Activated T-cell treated with anti-CD3 and anti-CD28 coated beads, Interleukin-2, amount 50 U/mL, for 24 hours (primary cell): ENCODE measurements around the gene SOCS7.
A peak's percentile ranks its signal among the peaks of the same experiment; 100 is the strongest.

Experiments used
- DNase-seq: peaks from one replicate; pipeline ENCODE4 v3.0.0-alpha.2; 2020
- H3K27ac Mint-ChIP-seq: 2 replicates; pipeline ENCODE4 v1.8.0; 2020; ENCODE audit warnings: mild to moderate bottlenecking, mixed read lengths
- H3K27me3 Mint-ChIP-seq: 2 replicates; pipeline ENCODE4 v1.8.0; 2020; ENCODE audit warnings: mixed read lengths
- H3K36me3 Mint-ChIP-seq: 2 replicates; pipeline ENCODE4 v1.8.0; 2020; ENCODE audit warnings: low read depth, mixed read lengths
- H3K4me1 Mint-ChIP-seq: 2 replicates; pipeline ENCODE4 v1.8.0; 2020; ENCODE audit warnings: low read depth, mixed read lengths
- H3K4me3 Mint-ChIP-seq: 2 replicates; pipeline ENCODE4 v1.8.0; 2020; ENCODE audit warnings: mild to moderate bottlenecking, moderate library complexity, mixed read lengths
- H3K9me3 Mint-ChIP-seq: 2 replicates; pipeline ENCODE4 v1.8.0; 2020; ENCODE audit warnings: mixed read lengths

SOCS7 gene

DNA sequence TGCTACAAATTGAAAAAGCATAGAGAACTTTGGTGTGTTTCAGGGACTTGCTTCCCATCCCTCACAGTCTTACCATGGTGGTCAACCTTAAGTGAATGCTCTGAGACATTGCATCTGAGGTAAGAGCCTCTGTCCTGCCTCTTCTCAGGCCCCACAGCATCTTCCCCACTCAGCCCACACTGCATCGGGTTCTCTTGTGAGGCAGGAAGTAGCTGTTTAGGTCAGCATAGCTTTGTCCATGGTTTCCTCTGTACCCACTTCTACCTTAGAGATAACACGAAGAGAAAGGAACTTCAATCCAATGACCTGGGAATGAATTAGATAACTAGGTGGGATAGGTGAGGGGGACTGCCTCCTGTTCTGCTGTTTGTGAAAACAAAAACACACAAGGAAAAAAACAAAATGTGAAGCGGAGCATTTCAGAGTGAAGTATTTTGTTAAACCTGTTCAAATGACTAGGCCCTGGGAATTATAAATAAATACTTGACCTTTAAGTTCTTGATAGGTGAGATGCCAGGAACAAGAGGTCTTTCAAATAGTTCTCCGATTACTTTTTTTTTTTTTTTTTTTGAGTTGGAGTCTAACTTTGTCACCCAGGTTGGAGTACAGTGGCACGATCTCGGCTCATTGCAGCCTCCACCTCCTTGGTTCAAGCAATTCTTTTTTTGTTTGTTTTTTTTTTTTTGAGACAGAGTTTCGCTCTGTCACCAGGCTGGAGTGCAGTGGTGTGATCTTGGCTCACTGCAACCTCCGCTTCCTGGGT is 17.7 kb downstream of the SOCS7 start:
- H3K4me3 Mint-ChIP-seq = no peak overlapping the region
- H3K9me3 Mint-ChIP-seq = no peaks in the 10 kb centered on the region
- H3K27me3 Mint-ChIP-seq = no peaks in the 10 kb centered on the region
- no peaks in the 10 kb centered on the region for H3K4me1 Mint-ChIP-seq
- DNase-seq = no peak
- H3K36me3 Mint-ChIP-seq = peaks cover 78% of the 10 kb centered on the region
- H3K27ac Mint-ChIP-seq = no peak overlapping the region

DNA sequence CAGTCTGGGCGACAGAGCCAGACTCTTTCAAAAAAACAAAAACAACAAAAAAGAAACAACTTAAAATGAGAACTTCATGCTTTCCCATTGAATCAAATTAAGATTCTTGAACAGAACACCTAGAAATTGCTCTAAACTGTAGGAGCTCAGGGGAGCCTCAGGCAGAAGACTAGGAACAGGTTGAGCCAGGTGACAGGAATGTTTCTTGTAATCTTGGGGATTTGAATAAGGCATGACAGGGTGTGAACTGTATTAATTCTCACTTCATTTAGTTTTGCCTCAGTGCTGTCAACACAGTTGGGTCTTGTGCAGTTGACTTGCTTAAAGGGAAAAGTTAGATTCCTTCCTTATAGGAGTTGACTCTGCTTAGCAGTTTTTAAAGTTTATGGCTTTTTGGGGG is 27.8 kb downstream of the SOCS7 start:
- Mint-ChIP-seq H3K36me3 (peaks cover 54% of the 10 kb centered on the region), H3K4me1 (no peaks in the 10 kb centered on the region), H3K9me3 (no peaks in the 10 kb centered on the region), H3K4me3 (no peak overlapping the region), H3K27me3 (no peaks in the 10 kb centered on the region), H3K27ac (no peak overlapping the region)
- no peak for DNase-seq

DNA sequence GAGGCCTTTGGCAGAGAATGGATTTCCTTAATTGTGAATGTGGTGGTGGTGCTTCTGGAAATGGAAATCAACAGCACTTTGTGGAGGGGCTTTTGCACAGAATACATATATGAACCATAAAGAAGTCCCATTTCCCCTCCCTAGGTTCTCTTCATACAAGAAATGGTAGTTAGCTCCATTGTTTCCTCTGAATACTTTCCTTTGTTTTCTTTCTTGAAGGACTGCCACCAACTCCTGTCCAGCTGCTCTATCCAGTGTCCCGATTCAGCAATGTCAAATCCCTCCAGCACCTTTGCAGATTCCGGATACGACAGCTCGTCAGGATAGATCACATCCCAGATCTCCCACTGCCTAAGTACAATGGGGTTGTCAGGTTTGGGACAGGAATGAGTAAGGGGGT is 43.4 kb downstream of the SOCS7 start:
- Mint-ChIP-seq H3K4me3 (no peak overlapping the region), H3K36me3 (peaks cover 57% of the 10 kb centered on the region), H3K9me3 (no peaks in the 10 kb centered on the region), H3K27ac (no peak overlapping the region), H3K27me3 (no peaks in the 10 kb centered on the region), H3K4me1 (no peaks in the 10 kb centered on the region)
- DNase-seq = no peak

DNA sequence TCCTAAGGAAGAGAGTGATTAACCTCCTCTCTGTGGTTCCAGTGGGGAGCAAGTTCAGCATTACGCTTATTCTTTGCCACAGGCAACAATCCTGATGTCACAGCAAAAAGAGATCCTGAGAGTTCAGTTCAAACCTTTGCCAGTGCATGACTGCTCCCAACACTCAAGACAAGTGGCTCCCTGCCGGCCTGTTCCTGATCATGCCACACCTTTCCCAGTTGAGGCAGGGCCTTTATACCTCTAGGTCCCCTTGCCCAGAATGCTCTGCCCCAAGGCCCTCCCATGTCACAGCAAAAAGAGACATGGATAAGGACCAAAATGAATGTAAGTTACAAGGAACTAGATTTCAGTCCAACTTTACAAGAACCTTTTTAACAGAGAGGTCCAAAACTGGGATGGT is 45.6 kb downstream of the SOCS7 start:
- H3K4me3 Mint-ChIP-seq = no peak overlapping the region
- H3K36me3 Mint-ChIP-seq = peaks cover 69% of the 10 kb centered on the region
- DNase-seq = no peak
- H3K4me1 Mint-ChIP-seq = no peaks in the 10 kb centered on the region
- H3K27ac Mint-ChIP-seq = no peak overlapping the region
- H3K9me3 Mint-ChIP-seq = no peaks in the 10 kb centered on the region
- no peaks in the 10 kb centered on the region for H3K27me3 Mint-ChIP-seq

DNA sequence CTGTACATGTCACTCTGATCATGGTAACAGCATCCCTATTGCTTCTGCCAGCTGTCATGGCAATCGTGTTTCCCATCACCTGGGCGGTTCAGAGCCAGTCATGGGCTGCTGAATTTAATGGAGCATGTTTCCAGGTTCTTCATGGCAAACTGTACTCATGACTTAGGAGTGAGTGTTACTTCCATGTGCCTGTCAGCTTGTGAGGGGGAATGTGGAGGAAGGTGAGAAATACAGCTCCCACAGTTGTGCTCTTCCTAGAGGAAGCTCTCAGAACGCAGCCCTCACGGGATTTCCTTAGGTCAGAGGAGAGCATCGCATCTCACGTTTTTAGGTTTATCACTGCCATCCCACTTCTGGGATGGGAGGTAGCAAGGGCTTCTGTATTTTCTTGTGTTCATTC is 48.6 kb downstream of the SOCS7 start:
- Mint-ChIP-seq H3K9me3 (no peaks in the 10 kb centered on the region), H3K36me3 (peaks cover 60% of the 10 kb centered on the region), H3K4me1 (no peaks in the 10 kb centered on the region), H3K27me3 (no peaks in the 10 kb centered on the region), H3K27ac (no peak overlapping the region), H3K4me3 (no peak overlapping the region)
- no peak for DNase-seq

DNA sequence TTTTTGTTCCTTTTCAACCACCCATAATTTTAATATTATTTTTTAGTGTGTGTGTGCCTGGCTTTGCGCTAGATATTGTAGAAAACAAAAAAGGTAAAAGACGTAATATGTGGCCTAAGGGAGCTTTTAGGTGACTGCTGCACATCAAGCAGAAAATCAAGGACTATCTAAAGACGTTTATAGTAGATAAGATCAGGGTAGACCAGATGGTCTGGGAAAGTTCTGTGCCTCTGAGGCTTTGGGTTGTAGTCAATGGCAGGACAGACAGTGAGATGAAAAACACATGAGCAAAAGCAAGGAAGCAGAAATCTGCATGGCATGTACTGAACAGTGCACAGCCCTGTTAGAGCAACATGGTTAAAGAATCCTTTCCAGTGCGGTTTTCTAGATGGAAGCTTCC is 49.8 kb downstream of the SOCS7 start:
- Mint-ChIP-seq H3K36me3 (peaks cover 48% of the 10 kb centered on the region), H3K27me3 (no peaks in the 10 kb centered on the region), H3K4me1 (no peaks in the 10 kb centered on the region), H3K9me3 (no peaks in the 10 kb centered on the region), H3K4me3 (no peak overlapping the region), H3K27ac (no peak overlapping the region)
- no peak for DNase-seq

DNA sequence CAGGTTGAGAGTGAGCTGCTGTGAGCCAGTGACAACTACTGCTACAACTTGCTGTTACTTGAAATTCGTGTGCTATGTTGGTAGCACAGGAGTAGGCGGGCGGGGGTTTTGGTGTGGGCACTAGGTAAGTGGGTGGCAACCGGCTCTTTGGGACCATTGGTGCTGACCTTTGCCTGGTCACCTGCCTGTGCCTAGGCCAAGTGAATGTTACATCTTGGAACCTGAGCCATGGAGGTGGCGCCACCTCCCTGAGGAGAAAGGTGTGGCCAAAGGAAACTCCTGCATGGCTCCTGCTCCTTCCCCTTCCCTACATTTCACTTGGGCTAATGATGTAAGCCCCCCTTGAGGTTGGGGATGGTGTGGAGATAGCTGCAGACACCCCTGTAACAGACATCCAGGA is 51.3 kb downstream of the SOCS7 start:
- no peak for DNase-seq
- Mint-ChIP-seq H3K36me3 (peaks cover 35% of the 10 kb centered on the region), H3K4me3 (no peak overlapping the region), H3K9me3 (no peaks in the 10 kb centered on the region), H3K4me1 (no peaks in the 10 kb centered on the region), H3K27ac (no peak overlapping the region), H3K27me3 (no peaks in the 10 kb centered on the region)

DNA sequence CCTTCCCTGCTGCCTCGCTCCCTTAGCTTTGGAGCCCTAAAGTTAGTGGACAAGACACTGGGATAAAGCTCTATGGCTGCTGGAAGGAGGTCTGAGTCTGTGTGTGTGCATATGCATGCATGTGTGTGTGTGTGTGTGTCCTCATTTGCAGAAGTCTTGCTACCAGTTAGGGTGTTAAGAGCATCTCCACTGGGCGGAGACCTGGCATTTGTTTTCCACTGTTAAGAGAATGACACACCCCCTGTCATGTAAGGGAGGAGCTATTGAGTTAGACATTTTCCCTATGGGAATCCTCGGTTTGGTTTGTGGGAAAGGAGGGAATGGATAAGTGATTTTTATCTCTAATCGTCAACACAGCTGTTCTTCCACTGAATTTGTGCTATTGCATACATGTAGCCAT is 51.8 kb downstream of the SOCS7 start:
- H3K4me3 Mint-ChIP-seq = no peak overlapping the region
- H3K9me3 Mint-ChIP-seq = no peaks in the 10 kb centered on the region
- H3K36me3 Mint-ChIP-seq = peaks cover 32% of the 10 kb centered on the region
- H3K4me1 Mint-ChIP-seq = no peaks in the 10 kb centered on the region
- DNase-seq = no peak
- no peaks in the 10 kb centered on the region for H3K27me3 Mint-ChIP-seq
- no peak overlapping the region for H3K27ac Mint-ChIP-seq

DNA sequence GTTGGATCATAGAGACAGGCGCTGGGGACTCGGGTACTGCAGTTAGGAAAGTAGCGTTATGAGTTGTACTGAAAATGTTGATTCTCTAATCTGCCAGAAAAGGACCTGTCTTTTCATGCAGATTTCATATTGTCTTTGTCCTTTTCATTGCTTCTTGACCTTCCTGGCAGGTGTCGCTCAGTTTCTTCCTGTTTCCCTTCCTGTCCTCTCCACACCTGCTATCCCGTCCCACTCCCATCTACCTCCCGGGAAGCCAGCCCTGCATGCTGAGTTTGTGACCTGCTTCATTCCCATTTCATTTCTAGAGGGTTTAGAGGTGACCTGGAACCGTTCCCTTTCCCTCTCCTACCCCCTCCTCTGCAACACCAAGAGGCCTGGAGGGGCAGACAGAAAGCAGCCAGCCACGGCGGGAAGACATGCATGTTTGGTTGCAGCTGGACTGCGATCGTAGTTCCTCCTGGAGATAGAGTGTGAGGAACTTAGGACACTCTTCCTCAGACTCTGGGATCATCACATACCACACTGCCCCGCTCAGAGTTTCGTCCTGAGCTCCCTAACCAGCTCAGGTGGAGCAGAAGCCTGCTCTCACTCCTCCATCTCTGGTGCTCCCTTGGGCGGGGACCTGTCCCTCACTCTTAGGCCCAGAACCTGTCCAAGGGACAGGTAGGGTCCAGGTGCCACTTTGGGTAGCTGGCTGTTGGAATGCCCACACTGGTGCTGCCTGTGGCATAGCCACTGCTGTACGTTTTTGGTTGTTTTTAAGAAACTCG is 52.7 kb downstream of the SOCS7 start:
- no peaks in the 10 kb centered on the region for H3K27me3 Mint-ChIP-seq
- no peaks in the 10 kb centered on the region for H3K4me1 Mint-ChIP-seq
- no peak for DNase-seq
- H3K4me3 Mint-ChIP-seq = no peak overlapping the region
- peak overlapping the region; percentile 5 for H3K27ac Mint-ChIP-seq
- H3K9me3 Mint-ChIP-seq = no peaks in the 10 kb centered on the region
- H3K36me3 Mint-ChIP-seq = peaks cover 26% of the 10 kb centered on the region

DNA sequence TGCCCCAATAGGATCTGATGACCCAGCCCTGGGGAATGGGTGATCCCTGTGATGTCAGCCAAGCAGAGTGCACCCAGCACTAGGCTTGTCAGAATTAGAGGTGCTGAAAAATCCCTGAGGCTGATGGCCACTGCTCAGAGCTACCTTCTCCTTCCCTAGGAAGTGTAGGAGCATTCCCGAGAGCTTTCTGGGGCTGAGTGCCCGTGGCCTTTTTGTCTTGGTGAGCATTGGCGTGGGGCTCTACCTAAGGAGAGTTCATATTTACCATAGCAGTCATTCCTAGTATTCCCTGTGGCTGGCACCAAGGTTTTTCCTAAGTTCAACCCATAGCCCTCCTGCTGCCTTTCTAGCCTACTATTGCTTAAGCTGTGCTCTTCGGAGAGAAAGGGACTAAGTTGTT is 54.0 kb downstream of the SOCS7 start:
- H3K27ac Mint-ChIP-seq = no peak overlapping the region
- H3K4me1 Mint-ChIP-seq = no peaks in the 10 kb centered on the region
- H3K27me3 Mint-ChIP-seq = no peaks in the 10 kb centered on the region
- H3K9me3 Mint-ChIP-seq = no peaks in the 10 kb centered on the region
- H3K36me3 Mint-ChIP-seq = peaks cover 13% of the 10 kb centered on the region
- H3K4me3 Mint-ChIP-seq = no peak overlapping the region
- DNase-seq = no peak

DNA sequence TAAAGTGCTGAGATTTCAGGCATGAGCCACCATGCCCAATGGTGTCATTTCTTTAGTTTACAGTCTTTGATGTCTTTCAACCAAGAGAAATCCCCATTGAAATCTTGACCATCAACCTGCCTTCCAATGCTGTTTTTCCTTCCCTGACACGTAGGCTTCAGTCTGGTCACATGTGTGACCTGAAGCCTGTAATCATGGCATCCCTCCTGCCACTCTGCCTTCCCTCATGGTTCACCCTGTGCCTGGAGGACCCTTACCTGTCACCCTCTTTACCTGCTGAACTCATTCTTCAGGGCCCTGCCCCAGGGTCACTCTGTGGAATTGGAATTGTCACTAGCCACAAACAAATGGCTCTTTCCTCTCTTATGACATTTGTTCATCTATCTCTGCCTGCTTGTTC is 58.6 kb downstream of the SOCS7 start:
- no peaks in the 10 kb centered on the region for H3K9me3 Mint-ChIP-seq
- no peak overlapping the region for H3K4me3 Mint-ChIP-seq
- H3K4me1 Mint-ChIP-seq = peaks cover 6% of the 10 kb centered on the region
- DNase-seq = no peak
- no peak overlapping the region for H3K27ac Mint-ChIP-seq
- no peaks in the 10 kb centered on the region for H3K27me3 Mint-ChIP-seq
- H3K36me3 Mint-ChIP-seq = no peaks in the 10 kb centered on the region

DNA sequence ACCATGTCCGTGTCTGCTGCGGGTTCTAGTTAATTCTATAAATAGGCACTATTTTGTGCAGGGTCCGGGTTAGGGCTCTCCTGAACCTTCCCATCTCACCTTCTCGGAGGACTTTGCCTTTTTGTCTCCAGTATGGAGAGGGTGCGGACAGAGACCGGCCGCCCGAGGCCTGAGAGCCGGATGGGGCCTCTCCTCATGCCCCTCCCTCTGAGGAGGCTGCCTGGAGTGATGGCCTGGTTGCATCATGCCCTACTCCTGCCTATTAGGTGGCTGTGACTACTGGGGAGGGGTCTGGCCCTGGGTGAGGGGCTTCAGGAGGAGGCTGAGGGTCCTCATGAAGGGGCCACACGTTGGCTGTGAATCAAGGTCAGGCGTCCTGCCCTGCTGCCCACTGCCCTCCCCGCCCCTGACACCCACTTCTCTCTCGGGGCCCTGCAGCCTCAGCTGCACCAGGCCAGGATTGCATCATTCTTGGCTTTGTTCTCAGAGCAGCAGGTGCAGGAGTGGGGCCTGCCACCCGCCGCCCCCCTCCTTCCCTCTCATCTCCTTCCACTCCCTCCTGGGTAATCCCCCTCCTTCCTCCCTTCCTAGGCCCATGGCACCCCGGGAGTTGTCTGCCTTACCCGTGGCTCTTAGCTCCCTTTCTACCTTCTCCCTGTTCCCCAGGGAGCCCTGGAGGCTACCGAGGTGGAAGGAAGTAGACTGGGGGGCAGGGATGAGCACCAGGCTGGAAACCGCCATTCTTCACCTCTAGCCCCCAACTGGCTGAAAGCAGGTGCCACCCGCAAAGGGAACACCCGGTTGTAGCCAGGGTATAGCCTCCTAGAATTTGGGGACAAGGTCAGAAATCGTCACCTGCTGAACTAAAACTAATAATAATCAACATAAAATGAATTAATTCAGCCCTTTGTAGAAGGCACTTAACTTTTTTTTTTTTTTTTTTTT is 63.9 kb downstream of the SOCS7 start:
- H3K4me1 Mint-ChIP-seq = peaks cover 9% of the 10 kb centered on the region
- peak; percentile 48 for DNase-seq
- peak overlapping the region; percentile 41 for H3K4me3 Mint-ChIP-seq
- peak overlapping the region; percentile 63 for H3K27ac Mint-ChIP-seq
- H3K9me3 Mint-ChIP-seq = no peaks in the 10 kb centered on the region
- H3K36me3 Mint-ChIP-seq = no peaks in the 10 kb centered on the region
- H3K27me3 Mint-ChIP-seq = peaks cover 41% of the 10 kb centered on the region

DNA sequence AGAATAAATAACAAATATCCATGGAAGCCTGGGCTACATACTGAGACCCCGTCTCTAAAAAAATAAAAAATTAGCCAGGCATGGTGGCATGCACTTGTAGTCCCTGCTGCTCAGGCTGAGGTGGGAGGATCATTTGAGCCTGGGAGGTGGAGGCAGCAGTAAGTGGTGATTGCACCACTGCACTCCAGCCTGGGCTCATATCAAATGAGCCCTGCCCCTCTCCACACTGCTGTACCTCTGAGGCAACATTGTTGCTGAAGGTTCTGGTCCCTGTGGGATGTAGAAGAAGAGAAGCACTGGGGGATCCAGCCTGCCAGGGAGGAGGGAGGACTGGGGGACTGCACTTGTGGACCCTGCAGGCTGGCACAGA is 65.2 kb downstream of the SOCS7 start:
- H3K4me3 Mint-ChIP-seq = no peak overlapping the region
- H3K9me3 Mint-ChIP-seq = no peaks in the 10 kb centered on the region
- H3K4me1 Mint-ChIP-seq = peaks cover 9% of the 10 kb centered on the region
- H3K27me3 Mint-ChIP-seq = peaks cover 54% of the 10 kb centered on the region
- H3K36me3 Mint-ChIP-seq = no peaks in the 10 kb centered on the region
- H3K27ac Mint-ChIP-seq = no peak overlapping the region
- no peak for DNase-seq

DNA sequence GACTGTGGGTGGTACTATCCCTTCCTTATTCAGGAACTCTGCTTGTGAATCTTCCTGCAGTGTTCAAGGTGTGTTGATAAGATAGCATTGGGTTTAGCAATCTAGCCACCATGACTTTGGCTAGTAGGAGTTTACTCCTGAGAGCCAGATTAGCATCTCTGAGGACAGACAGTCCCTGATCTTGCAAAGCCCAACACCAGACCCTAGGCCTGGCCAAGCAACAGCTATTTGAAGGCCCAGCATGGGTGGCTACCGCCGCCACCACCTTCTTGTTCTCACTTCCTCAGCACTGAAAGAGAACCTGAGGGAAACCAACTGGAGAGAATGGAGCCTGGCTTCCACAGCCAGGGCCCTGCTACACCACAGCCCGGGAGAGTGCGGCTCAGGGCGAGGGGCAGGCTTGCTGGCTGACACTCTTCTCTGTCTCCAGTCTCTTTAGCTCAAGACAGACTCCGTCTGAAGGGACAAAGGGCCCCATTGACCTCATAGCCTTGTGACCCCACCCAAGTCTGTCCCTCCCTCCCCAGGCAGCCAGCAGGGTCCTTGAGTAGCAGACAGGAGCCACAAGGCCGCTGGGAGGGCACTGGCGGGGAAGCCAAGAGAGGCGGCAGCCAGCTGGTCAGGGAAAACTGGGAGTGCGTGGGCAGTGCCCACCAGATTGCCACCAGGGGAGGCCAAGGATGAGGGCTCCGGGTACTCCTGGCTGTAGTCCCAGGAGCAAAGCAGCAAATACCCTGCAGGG is 65.7 kb downstream of the SOCS7 start:
- H3K4me3 Mint-ChIP-seq = no peak overlapping the region
- H3K36me3 Mint-ChIP-seq = no peaks in the 10 kb centered on the region
- DNase-seq = no peak
- no peaks in the 10 kb centered on the region for H3K9me3 Mint-ChIP-seq
- peaks cover 9% of the 10 kb centered on the region for H3K4me1 Mint-ChIP-seq
- H3K27me3 Mint-ChIP-seq = peaks cover 59% of the 10 kb centered on the region
- H3K27ac Mint-ChIP-seq = no peak overlapping the region
